NCI-H1436 treated with DMSO at 0.1 percent for 48 hours (cell line): ENCODE data around the gene TSPAN9.

Source experiments
- DNase-seq: peaks from one replicate; lab custom pipeline; 2025; lab: John Stamatoyannopoulos, UW

The TSPAN9 gene

DNA sequence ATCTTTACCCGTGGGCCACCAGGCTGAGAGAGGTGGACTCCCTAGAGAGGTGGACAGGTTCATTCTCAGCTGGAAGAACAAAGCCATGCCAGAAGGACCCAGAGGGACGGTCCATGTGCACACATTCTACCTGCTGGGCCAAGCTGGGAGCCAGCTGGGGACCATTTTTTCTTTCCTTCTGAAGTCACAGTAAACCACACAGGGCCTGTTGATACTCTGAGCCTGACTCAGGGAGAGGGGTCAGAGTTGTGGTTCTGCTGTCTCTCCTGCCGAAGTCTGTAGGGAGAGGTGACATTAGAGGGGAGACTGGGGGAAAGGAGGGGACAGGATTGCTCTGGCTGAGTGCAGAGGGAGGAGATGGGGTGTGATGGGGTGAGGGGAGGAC lies 148.6 kb downstream of the TSPAN9 start:
- no peak for DNase-seq

DNA sequence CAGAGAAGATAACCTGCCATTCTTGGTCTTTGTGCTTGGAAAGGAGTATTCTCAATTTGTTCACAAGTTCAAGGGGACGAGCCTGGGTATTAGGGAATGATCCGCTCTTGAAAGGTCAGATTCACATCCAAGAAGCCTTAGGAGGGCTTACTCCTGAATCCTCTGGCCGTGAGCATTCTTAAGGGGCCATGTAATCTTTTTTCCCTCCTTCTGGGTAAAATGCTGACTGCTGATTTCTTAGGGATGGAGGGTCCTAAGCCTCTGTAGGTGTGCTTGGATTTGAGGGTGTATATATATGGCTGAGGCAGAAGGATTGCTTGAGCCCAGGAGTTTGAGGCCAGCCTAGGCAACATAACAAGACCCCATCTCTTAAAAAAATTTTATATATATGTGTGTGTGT lies 149.1 kb downstream of the TSPAN9 start:
- no peak for DNase-seq

DNA sequence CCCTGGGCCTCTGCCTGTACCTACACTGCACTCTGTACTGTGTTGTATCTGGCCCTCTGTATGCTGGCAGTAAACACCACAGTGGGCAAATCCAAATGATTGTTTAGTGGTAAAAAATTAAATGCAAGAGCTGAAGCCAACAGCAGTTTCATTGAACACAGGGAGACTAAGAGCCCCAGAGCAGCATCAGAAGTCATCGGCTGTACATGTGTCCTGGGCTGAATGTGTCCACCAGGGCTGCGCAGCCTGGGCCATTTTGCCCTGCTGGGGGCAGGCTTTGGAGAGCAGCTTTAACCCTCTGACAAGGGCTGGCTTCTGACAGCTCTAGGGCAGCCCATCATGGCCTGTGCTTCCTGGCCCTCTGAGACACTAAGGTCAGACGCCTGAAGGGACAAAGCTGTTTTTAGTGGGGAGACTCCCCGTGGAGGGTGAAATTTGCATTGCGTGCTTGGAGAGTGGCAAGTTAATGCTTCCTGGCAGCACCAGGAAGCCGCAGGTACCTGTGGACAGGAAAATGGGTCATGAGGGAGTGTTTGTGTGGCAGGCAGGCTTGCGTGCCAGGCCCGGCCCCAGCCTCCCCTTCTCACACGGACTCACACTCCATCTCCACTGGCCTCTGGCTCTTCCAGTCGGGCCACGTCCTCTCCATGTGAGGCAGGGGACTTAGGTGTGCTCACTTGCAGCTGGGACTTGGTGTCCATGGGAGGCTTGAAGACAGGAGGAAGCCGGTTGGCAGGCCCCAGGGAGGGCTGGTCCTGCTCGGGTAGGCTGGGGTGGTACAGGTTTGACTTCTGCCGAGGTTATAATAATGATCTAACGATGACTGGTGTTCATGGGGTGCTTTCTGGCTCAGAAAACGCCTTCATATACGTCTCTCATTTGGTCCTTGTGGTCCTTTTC lies 150.1 kb downstream of the TSPAN9 start:
- DNase-seq, result no peak

- DNase-seq, result no peak
Measured at GRCh38 chr12:3228552-3228951, 151.4 kb downstream of the TSPAN9 start.

- DNase-seq, result no peak
Measured at GRCh38 chr12:3229577-3229976, 152.4 kb downstream of the TSPAN9 start.

- DNase-seq, result no peak
Measured at GRCh38 chr12:3230758-3231375, 153.7 kb downstream of the TSPAN9 start.

DNA sequence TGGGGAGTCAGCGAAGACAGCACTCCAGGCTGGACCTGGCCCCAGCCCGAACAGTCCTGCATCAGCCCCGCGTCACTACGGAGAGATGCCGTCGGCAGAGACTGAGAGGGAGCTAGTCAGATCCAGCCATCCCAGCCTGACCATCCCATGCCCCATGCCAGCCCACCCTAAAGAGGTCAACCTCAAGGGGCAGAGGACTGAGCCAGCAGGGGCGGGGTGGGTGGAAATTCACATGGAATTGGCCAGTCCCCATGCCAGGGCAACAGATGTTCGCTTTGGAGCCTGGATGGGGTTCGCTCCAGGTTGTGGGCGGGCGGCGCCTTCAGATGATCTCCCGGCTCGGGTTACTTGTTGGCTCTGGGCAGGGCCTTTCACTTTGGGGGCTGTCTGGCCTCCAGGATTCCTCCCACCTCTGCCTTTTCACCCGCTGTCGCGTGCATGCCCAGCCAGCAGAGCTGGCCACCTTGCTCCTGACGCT lies 154.3 kb downstream of the TSPAN9 start:
- DNase-seq, result no peak

DNA sequence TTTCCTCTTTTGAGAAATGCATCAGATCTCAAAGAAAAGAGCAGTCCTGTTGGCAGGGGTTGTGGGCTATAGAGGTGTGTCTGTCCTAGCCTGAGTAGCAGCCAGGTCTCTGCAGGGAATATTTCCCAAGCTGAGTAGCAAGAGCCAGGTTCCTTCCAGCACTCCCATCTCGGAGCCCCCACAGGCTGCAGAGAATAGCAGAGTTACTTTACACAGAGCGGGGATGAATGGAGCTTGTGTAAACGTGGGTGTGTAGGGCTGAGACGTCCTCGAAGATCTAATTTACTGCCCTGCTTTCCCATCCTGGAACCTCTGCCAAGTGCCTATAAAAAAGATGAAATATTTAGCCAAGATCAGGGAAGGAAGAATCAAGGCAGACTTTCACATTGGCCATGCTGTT lies 156.6 kb downstream of the TSPAN9 start:
- DNase-seq, result no peak

GRCh38 chr12:3236345-3237187 lies 159.4 kb downstream of the TSPAN9 start:
- no peak for DNase-seq

DNA sequence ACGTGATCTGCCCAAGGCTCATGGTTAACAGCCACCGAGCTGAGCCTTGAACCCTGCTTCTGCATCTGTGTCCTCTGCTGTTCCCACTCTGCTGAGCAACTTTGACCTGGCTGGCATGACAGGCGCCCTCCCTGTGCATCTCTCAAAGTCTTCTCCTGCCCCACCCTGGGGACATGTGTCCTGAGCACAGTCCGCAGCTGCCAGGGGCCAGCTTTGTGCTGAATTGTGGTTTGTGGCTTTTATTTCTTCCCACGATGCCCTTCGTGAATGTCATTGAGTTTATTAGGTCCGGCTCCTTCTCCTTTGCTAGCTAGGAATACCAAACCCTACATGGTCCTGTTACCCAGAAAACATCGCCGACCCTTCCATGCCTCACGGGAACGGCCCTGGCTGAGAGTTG lies 161.0 kb downstream of the TSPAN9 start:
- no peak for DNase-seq

DNA sequence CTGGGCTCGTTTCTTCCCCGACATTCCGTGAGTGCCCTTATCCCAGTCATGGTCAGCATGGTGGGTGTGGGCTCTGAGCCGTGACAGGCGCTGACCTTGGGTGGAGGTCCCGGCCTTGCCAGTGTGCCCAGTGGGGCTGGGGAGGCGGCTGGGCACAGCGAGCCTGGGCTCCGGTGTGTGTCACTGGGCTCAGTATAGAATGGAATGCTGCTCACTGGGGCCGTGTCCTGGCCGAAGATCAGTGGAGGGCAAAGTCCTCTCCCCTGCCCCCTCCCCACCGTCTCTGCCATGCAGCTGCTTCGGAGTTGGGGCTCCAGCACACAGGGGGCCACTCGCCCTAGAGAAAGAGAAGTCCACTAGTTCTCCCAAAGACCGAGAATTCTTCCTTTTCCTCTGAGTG lies 164.4 kb downstream of the TSPAN9 start:
- DNase-seq, result no peak

DNA sequence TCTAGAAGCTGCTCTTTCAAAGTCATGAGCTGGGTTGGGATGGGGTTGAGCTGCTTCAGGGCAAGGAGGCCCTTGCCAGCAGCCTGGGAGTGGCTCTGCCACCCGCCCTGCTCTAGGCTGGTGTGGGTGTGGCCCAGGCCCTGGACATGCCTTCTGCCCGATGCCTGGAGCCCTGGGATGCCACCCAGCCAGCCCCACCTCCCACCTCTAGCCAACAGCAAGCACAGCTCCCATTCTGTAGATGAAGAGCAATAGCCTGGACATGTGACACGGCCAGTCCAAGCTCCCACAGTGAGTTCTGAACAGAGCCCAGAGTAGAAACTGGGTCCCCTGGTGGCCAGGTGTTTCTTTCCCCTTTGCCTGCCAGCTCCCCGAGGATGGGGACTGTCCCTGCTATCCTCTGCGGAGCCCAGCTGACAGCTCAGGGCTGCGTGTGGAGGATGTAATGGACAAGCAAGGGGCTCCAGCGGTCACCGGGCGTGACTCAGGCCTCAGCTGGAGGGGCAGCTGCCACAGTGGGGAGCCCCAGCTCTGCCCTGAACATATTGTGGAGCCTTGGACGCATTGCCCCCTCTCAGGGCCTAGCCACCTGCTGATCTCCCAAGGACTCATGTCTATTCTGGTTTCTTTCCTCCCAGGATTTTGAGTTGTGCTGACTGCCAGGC lies 165.2 kb downstream of the TSPAN9 start:
- DNase-seq, result no peak

DNA sequence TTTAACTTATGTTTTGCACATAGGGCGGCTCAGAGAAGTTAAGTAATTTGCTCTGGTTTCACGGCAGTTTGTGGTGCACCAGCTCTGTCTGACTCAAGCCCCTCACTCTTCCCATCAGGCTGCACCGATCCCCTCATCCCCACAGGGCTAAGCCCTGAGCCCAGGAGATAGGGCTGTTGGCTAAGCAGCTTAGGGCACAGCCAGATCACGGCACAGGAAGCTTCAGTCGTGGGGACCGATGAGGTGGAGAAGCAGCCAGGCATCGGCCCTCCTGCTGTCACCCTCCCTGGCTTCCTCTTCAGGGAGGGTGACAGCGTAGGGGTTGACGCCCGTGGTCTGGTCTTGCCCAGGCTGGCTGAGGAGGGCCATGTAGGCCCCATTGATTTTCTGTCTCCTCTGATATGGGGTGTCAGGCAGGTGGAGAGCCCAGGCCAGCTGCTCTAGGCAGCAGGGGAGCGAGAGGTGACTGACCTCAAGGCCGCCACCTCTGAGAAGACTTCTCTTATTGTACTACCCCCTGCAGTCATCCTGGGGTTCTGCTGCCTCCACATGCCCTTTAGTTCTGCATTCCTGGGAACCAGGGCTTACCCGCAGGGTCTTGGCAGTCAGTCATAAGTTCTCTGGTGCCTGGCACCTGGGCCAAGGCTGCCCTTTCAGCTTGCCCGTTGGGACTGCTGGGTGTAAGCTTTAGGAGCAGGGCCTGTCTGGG lies 166.4 kb downstream of the TSPAN9 start:
- DNase-seq, result no peak

- no peak for DNase-seq
Measured at GRCh38 chr12:3244219-3244750, 167.1 kb downstream of the TSPAN9 start.

- no peak for DNase-seq
Measured at GRCh38 chr12:3246253-3246652, 169.1 kb downstream of the TSPAN9 start.

- DNase-seq, result no peak
Measured at GRCh38 chr12:3247077-3247476, 169.9 kb downstream of the TSPAN9 start.

- DNase-seq, result no peak
Measured at GRCh38 chr12:3247629-3248161, 170.5 kb downstream of the TSPAN9 start.

DNA sequence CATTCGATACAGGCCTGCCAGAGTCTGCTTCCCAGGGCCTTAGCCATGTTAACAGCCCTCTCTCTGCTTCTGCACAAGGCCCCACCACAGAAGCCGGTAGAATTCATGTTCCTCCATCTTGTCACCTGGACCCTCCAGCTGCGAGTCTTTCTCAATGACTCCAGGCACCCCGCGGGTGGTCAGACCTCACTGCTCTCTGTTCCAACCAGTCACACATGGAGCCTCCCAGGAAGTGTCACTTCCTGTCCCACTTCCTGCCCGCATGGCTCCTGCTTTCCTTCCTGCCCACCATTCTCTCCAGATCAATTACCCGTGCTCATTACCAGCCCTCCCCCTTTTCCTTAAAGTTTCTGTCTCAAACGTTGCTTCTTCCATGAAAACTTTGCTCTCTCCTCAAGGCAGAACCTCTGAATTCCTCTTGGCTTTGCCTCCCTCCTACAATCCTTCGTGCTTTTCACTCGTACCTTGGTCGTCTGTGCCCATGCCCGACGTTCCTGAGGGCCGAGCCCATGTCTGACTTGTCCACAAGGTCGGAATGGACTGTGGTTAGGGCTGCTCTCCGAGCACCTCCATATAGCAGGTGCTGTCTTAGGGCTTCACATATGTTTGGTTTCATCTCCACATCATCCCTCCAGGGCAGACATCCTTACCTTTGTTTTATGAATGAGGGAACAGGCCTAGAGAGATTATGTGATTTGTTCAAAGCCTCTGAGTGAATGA lies 172.1 kb downstream of the TSPAN9 start:
- no peak for DNase-seq

GRCh38 chr12:3250034-3250433 lies 172.9 kb downstream of the TSPAN9 start:
- no peak for DNase-seq

GRCh38 chr12:3250576-3250975 lies 173.4 kb downstream of the TSPAN9 start:
- DNase-seq, result no peak
